Activated B cell treated with CpG ODN at 0.5 μM for 24 hours (primary cell): ENCODE results near the gene ZDHHC5. TPM values are rescaled to one million over a fixed set of nuclear protein-coding genes. Genes with fewer than 3 reads are reported as not detected.

Experiments
- ATAC-seq: fragments of 200-7000 bp; cut with Tn5 transposase; one replicate; pipeline ENCODE4 v1.10.0; 2021; ENCODE audit warnings: low read depth, mild to moderate bottlenecking, moderate library complexity
- CTCF ChIA-PET: fragments of 350-600 bp; sonication (Branson Sonifier 250); formaldehyde crosslinking; loops from one replicate; lab custom pipeline; 2021; ENCODE audit warnings: antibody characterized with exemption; lab: Charles Lee
- POLR2A ChIA-PET: fragments of 350-600 bp; sonication (Branson Sonifier 250); formaldehyde crosslinking; loops from one replicate; lab custom pipeline; 2021; ENCODE audit warnings: antibody characterized with exemption; lab: Charles Lee
- DNase-seq: peaks from one replicate; pipeline ENCODE4 v3.0.0; 2022
- H3K27ac Mint-ChIP-seq: one replicate; pipeline ENCODE4 v1.8.0; 2020; ENCODE audit warnings: mixed read lengths
- H3K27me3 Mint-ChIP-seq: one replicate; pipeline ENCODE4 v1.8.0; 2021; ENCODE audit warnings: mixed read lengths
- H3K36me3 Mint-ChIP-seq: one replicate; pipeline ENCODE4 v1.8.0; 2021; ENCODE audit warnings: low read depth, mixed read lengths
- H3K4me1 Mint-ChIP-seq: one replicate; pipeline ENCODE4 v1.8.0; 2021; ENCODE audit warnings: mixed read lengths
- H3K4me3 Mint-ChIP-seq: one replicate; pipeline ENCODE4 v1.8.0; 2020; ENCODE audit warnings: mild to moderate bottlenecking, mixed read lengths
- H3K9me3 Mint-ChIP-seq: one replicate; pipeline ENCODE4 v1.8.0; 2020; ENCODE audit warnings: mixed read lengths
- CTCF ChIP-seq: fragments of 200-600 bp; IDR thresholded peaks from one replicate; pipeline ENCODE4 v1.8.0; 2022; ENCODE audit warnings: antibody characterized with exemption, mild to moderate bottlenecking
- intact Hi-C: fragments of 100-400 bp; cut with micrococcal nuclease; formaldehyde crosslinking; loops from one replicate; pipeline ENCODE4 v1.15.1; 2024
- total RNA-seq: library from RNA; stranded (reverse); gene quantifications from 2 replicates; pipeline ENCODE4 v1.2.3, GENCODE V29; 2022

The ZDHHC5 gene
- total RNA-seq, 1 donor from 2014 or later = 60.7 TPM

GRCh38 chr11:57624864-57625263 is 43.0 kb upstream of the ZDHHC5 start:
- Mint-ChIP-seq H3K27ac (no peak overlapping the region), H3K36me3 (peaks cover 1% of the 10 kb centered on the region), H3K4me1 (no peaks in the 10 kb centered on the region), H3K27me3 (peaks cover 11% of the 10 kb centered on the region), H3K4me3 (no peak overlapping the region), H3K9me3 (peaks cover 3% of the 10 kb centered on the region)
- ATAC-seq (no peak), DNase-seq (no peak)
- intact Hi-C loops = no loop called here
- no peak for TF ChIP-seq CTCF
- ChIA-PET POLR2A (no interaction called here), CTCF (no interaction called here)

- Mint-ChIP-seq H3K27me3 (peaks cover 24% of the 10 kb centered on the region), H3K4me3 (no peak overlapping the region), H3K9me3 (no peaks in the 10 kb centered on the region), H3K27ac (no peak overlapping the region), H3K36me3 (no peaks in the 10 kb centered on the region), H3K4me1 (no peaks in the 10 kb centered on the region)
- no peak for TF ChIP-seq CTCF
- ATAC-seq (no peak), DNase-seq (no peak)
- CTCF ChIA-PET = no interaction called here
- POLR2A ChIA-PET = no interaction called here
- intact Hi-C loops = no loop called here
Measured at GRCh38 chr11:57626895-57627294, 41.0 kb upstream of the ZDHHC5 start.

GRCh38 chr11:57630171-57630570 is 37.7 kb upstream of the ZDHHC5 start:
- TF ChIP-seq CTCF = no peak
- H3K36me3 Mint-ChIP-seq = no peaks in the 10 kb centered on the region
- DNase-seq = no peak
- intact Hi-C loops = no loop called here
- no peaks in the 10 kb centered on the region for H3K9me3 Mint-ChIP-seq
- H3K27me3 Mint-ChIP-seq = peaks cover 31% of the 10 kb centered on the region
- no peaks in the 10 kb centered on the region for H3K4me1 Mint-ChIP-seq
- POLR2A ChIA-PET = no interaction called here
- no peak overlapping the region for H3K27ac Mint-ChIP-seq
- CTCF ChIA-PET = no interaction called here
- no peak for ATAC-seq
- H3K4me3 Mint-ChIP-seq = no peak overlapping the region

- no peaks in the 10 kb centered on the region for H3K9me3 Mint-ChIP-seq
- H3K4me3 Mint-ChIP-seq = no peak overlapping the region
- CTCF ChIA-PET = interaction anchor here (1.6 kb wide), 1 partner anchor 8 kb away, joined by 4 read pairs; no protein-coding TSS in a partner anchor
- DNase-seq (no peak), ATAC-seq (no peak)
- no peak for TF ChIP-seq CTCF
- peaks cover 40% of the 10 kb centered on the region for H3K27me3 Mint-ChIP-seq
- POLR2A ChIA-PET = no interaction called here
- intact Hi-C loops = no loop called here
- no peaks in the 10 kb centered on the region for H3K4me1 Mint-ChIP-seq
- no peak overlapping the region for H3K27ac Mint-ChIP-seq
- no peaks in the 10 kb centered on the region for H3K36me3 Mint-ChIP-seq
Measured at GRCh38 chr11:57632116-57632515, 35.8 kb upstream of the ZDHHC5 start.

- DNase-seq = no peak
- POLR2A ChIA-PET = no interaction called here
Measured at GRCh38 chr11:57633394-57634070, 34.4 kb upstream of the ZDHHC5 start.

More at GRCh38 chr11:57633394-57634070, 34.4 kb upstream of the ZDHHC5 start:
- no peak for TF ChIP-seq CTCF
- Mint-ChIP-seq H3K27ac (no peak overlapping the region), H3K9me3 (no peaks in the 10 kb centered on the region), H3K4me3 (no peak overlapping the region), H3K27me3 (peaks cover 49% of the 10 kb centered on the region), H3K4me1 (peaks cover 10% of the 10 kb centered on the region), H3K36me3 (no peaks in the 10 kb centered on the region)
- CTCF ChIA-PET = interaction anchor here (2.0 kb wide), 1 partner anchor 11 kb away, joined by 8 read pairs; no protein-coding TSS in a partner anchor
- intact Hi-C loops = no loop called here
- ATAC-seq = no peak
